ENCODE measurements around the gene VWA8.

VWA8 gene

DNA sequence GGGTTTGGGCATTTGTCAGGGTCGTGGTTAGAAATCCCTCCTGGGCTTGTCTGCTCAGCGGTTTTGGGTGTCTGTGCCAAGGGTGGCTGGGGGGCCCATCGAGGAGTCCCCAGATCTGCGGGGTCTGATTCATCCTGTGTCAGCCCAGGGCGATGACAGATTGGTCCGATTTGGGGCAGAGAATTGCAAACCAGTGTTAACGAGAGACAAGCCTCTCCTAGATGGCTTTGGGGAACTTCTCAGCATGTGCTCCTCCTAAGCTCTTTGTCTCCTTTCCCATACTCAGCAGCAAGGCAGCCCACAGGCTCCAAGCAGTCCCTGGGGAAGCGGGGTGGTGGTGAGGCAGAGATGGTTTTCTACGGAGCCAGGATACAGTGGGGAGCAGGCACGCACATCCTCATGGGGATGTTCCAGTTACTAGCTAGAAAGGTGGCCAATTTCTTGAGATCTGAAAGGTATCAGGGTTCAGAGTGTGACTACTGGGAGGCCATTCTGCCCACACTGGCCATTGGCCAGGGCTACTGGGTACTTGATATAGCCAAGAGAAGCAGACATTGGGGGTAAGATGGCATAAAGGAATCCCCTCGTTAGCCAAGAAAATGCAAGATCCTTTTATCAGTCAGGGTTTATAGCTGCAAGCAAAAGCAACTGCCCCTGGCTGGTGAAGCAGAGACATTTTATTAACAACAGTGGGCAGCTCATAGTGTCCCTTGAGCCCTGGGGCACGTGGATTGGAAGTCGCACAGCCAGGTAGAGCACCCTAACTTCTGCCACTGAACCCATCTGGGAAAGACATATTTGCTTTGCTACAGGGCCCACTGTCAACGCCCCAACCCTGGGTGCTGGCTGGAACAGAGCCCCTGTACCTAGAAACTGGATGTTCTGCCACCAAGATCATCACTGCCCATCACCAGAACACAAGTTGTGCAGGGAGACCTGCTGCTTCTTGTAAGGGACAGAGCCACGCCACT is 440.0 kb downstream of the VWA8 start:
- H3K9me3 ChIP-seq (ENCODE audit: insufficient read depth, low read length): no peaks in the 10 kb centered on the region
- H3K27ac ChIP-seq (ENCODE audit: low read length): no peak overlapping the region
- no peak overlapping the region for H3K4me2 ChIP-seq (ENCODE audit: low read length)
- no peaks in the 10 kb centered on the region for H4K20me1 ChIP-seq (ENCODE audit: insufficient read depth, low read length)
- H3K79me2 ChIP-seq (ENCODE audit: low read length): no peaks in the 10 kb centered on the region
- no peak for TF ChIP-seq EZH2phosphoT487 (IDR thresholded peaks at IDR 0.05; ENCODE audit: low read depth)
- TF ChIP-seq, protein P1, sequence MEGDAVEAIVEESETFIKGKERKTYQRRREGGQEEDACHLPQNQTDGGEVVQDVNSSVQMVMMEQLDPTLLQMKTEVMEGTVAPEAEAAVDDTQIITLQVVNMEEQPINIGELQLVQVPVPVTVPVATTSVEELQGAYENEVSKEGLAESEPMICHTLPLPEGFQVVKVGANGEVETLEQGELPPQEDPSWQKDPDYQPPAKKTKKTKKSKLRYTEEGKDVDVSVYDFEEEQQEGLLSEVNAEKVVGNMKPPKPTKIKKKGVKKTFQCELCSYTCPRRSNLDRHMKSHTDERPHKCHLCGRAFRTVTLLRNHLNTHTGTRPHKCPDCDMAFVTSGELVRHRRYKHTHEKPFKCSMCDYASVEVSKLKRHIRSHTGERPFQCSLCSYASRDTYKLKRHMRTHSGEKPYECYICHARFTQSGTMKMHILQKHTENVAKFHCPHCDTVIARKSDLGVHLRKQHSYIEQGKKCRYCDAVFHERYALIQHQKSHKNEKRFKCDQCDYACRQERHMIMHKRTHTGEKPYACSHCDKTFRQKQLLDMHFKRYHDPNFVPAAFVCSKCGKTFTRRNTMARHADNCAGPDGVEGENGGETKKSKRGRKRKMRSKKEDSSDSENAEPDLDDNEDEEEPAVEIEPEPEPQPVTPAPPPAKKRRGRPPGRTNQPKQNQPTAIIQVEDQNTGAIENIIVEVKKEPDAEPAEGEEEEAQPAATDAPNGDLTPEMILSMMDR (IDR thresholded peaks at IDR 0.05; ENCODE audit: low read depth, low read length): no peak
- H3K9ac ChIP-seq (ENCODE audit: low read length): no peak overlapping the region
- H2AFZ ChIP-seq (ENCODE audit: low read depth, low read length): no peak overlapping the region
- no peaks in the 10 kb centered on the region for H3K4me1 ChIP-seq (ENCODE audit: low read length)
- H3K4me3 ChIP-seq (ENCODE audit: low read length): no peak overlapping the region
- no peaks in the 10 kb centered on the region for H3K27me3 ChIP-seq (ENCODE audit: low read depth, low read length)
- H3K36me3 ChIP-seq (replicated peaks; ENCODE audit: low read depth, low read length): no peaks in the 10 kb centered on the region

DNA sequence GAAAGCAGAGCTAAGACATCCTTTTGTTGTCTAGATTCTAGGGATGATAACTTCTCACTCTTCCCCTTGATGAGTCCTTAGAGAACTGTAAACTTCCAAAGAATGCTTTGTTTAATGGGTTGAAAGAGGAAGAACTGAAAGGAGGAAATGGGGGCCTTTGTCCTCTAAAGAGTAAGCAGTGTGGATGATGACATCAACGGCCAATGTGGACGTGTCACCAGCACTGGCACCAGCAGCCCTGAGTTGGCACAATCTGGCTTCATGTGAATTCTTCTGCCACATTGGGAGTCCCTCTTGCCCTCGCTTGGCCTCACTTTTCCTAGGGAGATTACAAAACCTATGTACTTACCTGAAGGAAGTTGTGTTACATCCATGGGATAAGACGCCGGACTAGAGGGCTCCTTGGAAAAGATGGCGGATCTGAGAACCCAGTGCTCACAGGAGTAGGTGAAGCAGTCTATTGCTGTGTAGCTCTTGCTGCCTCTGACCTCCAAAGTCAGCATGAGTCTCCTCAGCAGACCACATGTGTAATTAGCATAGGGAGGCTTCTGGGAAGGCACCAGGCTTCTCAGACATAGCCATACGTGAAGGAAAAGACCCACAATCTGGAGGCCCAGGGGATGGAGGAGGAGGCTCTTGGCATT is 440.8 kb downstream of the VWA8 start:
- Histone ChIP-seq H3K4me1 (ENCODE audit: low read length) (no peaks in the 10 kb centered on the region), H4K20me1 (ENCODE audit: insufficient read depth, low read length) (no peaks in the 10 kb centered on the region), H3K9me3 (ENCODE audit: insufficient read depth, low read length) (no peaks in the 10 kb centered on the region), H3K79me2 (ENCODE audit: low read length) (no peaks in the 10 kb centered on the region), H3K27ac (ENCODE audit: low read length) (no peak overlapping the region), H3K9ac (ENCODE audit: low read length) (no peak overlapping the region), H3K27me3 (ENCODE audit: low read depth, low read length) (no peaks in the 10 kb centered on the region), H2AFZ (ENCODE audit: low read depth, low read length) (no peak overlapping the region), H3K4me3 (ENCODE audit: low read length) (no peak overlapping the region), H3K36me3 (replicated peaks; ENCODE audit: low read depth, low read length) (no peaks in the 10 kb centered on the region), H3K4me2 (ENCODE audit: low read length) (no peak overlapping the region)
- TF ChIP-seq EZH2phosphoT487 (IDR thresholded peaks at IDR 0.05; ENCODE audit: low read depth): no peak
- TF ChIP-seq, protein P1 (IDR thresholded peaks at IDR 0.05; ENCODE audit: low read depth, low read length): no peak

Measured in OCI-LY3 (cell line).